Ramos (cell line): ENCODE results near the gene BEND6.

ENCODE experiments used
- in situ Hi-C: fragments of 300-500 bp; cut with MboI; formaldehyde crosslinking; loops from one replicate; pipeline ENCODE4 v1.14.3; 2022; ENCODE audit warnings: low sequenced_read_pairs; ENCODE audit not compliant: unreplicated experiment

The BEND6 gene

DNA sequence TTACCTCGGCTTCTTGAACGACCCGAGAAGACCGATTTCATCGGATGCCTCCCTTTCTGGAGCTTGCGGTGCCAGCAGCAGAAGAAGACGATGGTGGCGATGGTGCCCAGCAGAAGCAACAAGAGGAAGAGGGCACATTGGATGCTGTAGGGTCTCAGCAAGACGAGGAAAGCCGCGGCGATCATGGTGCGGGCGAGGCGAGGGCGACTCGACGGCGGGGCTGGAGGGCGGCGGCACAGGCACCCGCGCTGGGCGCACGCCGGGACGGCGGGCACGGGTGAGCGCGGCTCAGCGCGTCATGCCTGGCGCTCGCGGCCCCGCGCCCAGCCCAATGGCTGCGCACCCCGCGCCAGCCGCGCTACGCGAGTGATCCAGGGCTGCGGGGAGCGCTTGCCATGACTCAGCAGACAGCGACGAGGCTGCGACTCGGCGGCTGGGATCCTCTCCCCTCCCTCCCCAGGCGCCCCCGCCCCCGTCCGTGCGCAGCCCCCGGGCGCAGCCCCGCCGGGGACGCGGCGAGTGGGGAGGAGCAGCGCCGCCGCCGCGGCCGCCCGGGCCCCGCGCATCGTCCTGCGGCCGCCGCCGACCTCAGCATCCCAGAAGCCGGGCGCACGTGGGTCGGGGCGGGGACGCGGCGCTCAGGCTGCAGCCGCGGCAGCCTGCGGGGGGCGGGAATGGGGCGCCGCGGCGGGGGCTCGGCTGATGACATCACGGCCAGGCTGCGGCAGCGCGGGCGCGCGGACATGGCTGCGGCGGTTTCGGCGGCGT, at the start of gene BEND6:
Gene BEND6, plus strand, starts transcription at position 705 of the 768 bp plus-strand sequence. CDS start 26,704 bp downstream, outside the sequence.
- in situ Hi-C loops: no loop called here

DNA sequence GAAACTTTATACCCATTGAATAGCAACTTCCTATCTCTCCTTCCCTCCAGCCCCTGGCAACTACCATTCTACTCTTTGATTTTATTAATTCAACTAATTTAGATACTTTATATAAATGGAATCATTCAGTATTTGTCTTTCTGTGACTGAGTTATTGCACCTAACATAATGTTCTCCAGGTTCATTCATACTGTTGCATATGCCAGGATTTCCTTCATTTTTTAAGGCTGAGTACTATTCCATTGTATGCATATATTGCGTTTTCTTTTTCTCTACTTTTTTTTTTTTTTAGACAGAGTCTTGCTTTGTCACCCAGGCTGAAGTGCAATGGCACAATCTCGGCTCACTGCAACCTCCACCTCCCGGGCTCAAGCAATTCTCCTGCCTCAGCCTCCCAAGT, 49.5 kb upstream of the BEND6 start:
- in situ Hi-C loops: no loop called here

DNA sequence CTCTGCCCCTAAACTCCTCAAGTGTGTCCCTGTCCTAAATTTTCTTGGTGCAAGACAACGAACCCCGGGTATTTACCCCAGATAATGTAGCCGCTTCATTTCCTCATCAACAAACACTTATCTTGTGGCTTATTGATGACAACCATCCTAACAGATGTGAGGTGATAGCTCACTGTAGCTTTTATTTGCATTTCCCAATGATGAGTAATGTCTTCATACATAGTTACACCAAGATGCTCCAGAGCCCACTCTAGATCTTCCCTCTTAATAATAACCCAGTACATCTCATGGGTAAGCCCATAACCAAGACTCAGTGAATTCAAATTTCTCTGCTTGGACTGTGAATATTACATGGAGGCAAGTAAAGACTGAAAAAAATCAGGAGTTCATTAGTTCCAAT, 48.2 kb upstream of the BEND6 start:
- in situ Hi-C loops: no loop called here

GRCh38 chr6:56909115-56909907, 45.6 kb upstream of the BEND6 start:
- in situ Hi-C loops: no loop called here

DNA sequence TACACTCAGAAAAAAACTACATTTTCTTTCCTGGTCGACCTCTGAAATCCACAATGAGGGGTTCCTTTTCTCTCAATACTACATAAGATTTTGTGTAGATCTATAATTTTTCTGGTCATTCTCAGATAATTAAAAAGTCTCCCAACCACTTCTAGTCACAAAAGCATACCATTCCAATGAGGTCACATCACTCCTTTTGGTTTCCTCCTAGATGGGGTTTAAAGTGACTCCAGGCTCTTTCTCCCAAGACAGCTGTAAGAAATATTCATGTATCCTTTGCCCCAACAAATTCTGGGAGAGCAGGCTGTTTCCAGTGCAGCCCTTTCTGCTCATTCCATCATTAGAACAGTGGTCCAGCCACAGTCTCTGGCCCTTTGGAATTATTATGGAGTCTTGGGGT, 43.1 kb upstream of the BEND6 start:
- in situ Hi-C loops: loop anchor here (5.0 kb wide), 1 partner anchor 405 kb away; the partner anchor contains the start of gene PRIM2

- in situ Hi-C loops: loop anchor here (5.0 kb wide), 1 partner anchor 404 kb away; the partner anchor contains the start of gene PRIM2
Measured at GRCh38 chr6:56913285-56914074, 41.4 kb upstream of the BEND6 start.

DNA sequence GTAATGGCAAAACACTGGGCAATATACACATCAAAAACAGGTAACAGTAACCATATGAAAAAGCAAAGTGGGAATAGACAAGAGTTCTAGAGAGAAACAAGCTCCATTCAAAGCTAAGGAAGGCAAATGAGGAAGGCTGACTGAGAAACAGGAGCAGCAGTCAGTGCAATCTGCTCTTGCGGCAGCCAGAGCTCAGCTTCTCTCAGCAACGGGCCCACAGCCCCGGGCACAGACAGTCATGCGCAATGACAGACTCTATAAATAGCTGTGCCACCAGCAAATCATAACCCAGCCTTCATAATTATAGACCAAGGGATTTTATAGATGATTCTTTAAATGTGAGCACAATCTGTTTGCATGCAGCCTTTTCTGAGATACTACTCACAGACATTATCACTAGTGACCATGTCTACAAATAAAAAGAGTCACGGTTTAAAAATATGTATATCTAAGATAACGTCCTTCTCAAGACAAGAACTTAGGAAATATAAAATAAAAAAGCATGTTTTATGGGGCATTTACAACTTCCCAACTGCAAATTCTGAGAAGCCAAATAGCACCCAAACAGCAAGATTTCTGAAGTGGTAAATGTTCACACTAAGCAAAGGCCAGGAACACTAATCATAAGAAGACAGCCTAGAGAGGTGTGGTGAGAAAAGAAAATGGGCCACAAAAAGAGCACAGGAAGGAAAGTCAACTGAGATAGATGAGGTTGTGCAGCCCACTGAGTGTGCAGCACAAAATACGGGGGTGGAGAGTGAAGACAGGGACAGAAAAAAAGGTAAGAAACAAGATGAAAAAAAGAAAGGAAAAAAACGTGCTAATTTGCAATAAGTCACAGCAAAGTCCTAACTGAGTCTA, 39.9 kb upstream of the BEND6 start:
- in situ Hi-C loops: loop anchor here (5.0 kb wide), 1 partner anchor 402 kb away; the partner anchor contains the start of gene PRIM2

- in situ Hi-C loops: no loop called here
Measured at GRCh38 chr6:56915832-56916231, 39.1 kb upstream of the BEND6 start.

DNA sequence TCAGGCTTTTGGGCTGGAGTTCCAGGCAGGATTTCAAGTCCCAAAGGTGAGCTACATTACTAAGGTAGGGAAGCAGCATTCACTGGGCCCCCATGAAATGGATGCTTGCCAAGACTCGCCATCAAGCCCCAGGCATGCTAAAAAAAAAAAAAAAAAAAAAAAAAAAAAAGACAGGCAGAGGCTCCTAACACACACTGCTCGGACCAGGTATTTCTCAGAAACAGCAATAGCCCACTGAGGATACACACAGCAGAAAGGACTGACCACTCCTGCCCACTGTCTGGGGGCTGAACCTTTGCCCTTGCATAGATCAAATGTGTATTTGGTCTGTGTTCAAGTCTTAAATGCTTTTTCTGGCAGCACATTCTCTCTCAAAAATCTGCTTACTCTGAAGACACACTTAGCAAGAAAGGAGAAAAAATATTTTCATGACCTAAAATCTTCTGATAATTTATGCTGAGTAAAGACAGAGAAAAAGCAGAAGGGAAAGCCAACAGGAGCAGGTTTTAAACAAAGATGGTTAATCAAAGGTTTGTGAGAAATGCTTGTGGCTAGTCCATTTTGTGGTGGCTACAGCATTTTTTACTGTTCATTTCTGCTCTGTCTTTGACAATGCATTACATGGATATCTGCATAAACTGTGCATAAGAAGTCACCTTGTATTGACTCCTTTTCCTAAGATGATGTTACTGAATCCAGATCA, 37.9 kb upstream of the BEND6 start:
- in situ Hi-C loops: no loop called here

- in situ Hi-C loops: no loop called here
Measured at GRCh38 chr6:56922645-56923044, 32.3 kb upstream of the BEND6 start.

- in situ Hi-C loops: no loop called here
Measured at GRCh38 chr6:56923565-56923964, 31.3 kb upstream of the BEND6 start.

DNA sequence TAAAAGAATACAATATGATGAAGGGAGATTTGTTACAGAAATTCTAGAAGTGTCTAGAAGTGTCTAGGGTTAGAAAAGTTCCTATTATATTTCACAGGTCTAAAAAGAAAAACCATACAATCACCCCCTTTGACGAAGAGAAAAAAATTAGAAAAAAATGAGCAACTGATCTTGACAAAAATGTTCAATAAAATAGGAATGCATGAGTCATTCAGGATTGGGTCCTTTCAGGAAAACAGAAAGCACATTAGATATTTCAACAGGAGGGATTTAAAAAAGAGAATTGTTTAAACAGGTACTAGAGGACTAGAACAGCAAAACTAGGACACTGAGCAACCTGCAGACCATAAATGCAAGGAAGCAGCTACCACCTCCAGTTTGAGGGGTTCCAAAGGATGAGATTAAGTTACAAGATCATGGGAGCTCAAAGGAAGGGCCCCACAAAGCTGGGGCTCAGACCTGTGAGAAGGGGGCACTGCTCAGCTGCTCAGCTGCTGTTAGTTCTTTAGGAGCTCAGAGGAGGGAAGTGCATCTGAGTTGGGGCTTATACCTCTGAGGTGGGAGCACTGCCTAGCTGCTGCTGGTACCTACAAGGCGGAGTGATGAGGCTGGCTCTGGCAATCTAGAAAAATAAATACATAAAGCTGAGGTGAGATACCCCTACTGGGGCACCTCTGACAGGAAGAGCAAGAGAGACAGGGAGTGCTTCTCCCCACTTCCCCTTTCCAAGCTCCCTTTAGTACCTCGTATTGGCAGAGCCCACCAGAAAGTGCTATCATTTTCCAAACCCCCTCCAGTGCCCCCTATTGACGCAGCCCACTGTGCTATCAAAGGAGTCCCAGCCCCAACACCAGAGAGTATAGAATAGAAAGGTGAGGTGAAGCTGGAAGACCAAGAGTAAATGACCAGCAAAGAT, 27.1 kb upstream of the BEND6 start:
- in situ Hi-C loops: no loop called here

GRCh38 chr6:56930846-56931245, 24.1 kb upstream of the BEND6 start:
- in situ Hi-C loops: no loop called here

GRCh38 chr6:56932910-56933477, 21.9 kb upstream of the BEND6 start:
- in situ Hi-C loops: no loop called here

- in situ Hi-C loops: no loop called here
Measured at GRCh38 chr6:56933650-56934049, 21.3 kb upstream of the BEND6 start.

DNA sequence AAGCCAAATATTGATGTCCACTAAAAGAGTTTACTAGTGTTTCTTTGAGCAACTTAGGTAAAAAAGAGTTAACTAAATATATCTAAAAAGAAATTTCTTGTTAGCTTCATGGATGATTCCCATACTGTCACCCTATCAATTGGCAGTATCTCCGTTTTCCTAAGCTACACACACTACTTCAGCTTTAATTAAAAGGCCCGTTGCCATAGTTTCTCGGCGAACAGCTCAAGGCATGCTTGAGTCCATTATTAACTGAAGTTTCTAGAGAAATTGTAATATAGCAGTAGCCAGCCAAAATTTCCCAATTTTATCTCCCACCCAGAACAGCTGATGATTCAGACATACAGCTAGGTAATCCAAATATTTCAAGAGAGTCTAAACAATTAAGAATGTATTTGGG, 20.0 kb upstream of the BEND6 start:
- in situ Hi-C loops: no loop called here

DNA sequence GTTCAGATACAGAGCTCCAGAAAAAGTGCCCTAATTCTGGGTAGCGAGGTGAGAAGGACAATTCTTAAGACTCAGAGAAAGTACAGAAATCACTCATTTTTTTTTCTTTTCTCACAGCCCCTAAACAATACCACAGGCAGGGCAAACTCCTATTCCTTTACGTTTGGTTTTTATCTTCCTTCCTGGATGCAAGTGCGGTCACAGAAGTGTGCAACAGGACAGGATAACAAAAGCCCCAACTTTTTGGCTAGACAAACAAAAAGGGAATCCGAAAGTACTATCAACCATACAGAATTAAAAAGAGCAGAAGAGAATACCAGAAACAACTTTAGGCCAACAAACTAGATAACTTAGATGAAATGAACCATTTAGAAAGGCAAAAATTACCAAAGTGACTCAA, 18.4 kb upstream of the BEND6 start:
- in situ Hi-C loops: no loop called here
